Stimulated activated CD8-positive, alpha-beta memory T cell treated with anti-CD3 and anti-CD28 coated beads, Interleukin-15, amount 100 ng/mL, for 24 hours (primary cell): ENCODE data around the gene PTHLH.

Experiments used
- DNase-seq: peaks from one replicate; pipeline ENCODE4 v3.0.0-alpha.2; 2020; ENCODE audit warnings: low read depth

PTHLH gene

GRCh38 chr12:27936196-27936595 is 36.3 kb downstream of the PTHLH start:
- no peak for DNase-seq

- DNase-seq: no peak
Measured at GRCh38 chr12:27934276-27934675, 38.3 kb downstream of the PTHLH start.

- no peak for DNase-seq
Measured at GRCh38 chr12:27931390-27931789, 41.1 kb downstream of the PTHLH start.

- no peak for DNase-seq
Measured at GRCh38 chr12:27927347-27927746, 45.2 kb downstream of the PTHLH start.

GRCh38 chr12:27924350-27925135 is 48.0 kb downstream of the PTHLH start:
- DNase-seq: no peak

- DNase-seq: no peak
Measured at GRCh38 chr12:27922531-27923139, 49.9 kb downstream of the PTHLH start.

GRCh38 chr12:27919671-27920235 is 52.8 kb downstream of the PTHLH start:
- DNase-seq: no peak

GRCh38 chr12:27915536-27915935 is 57.0 kb downstream of the PTHLH start:
- DNase-seq: no peak

- no peak for DNase-seq
Measured at GRCh38 chr12:27915021-27915420, 57.5 kb downstream of the PTHLH start.

GRCh38 chr12:27913999-27914614 is 58.4 kb downstream of the PTHLH start:
- no peak for DNase-seq

GRCh38 chr12:27911397-27911796 is 61.1 kb downstream of the PTHLH start:
- DNase-seq: no peak
